ENCODE results near the gene CTPS2. TPM values are rescaled to one million over a fixed set of nuclear protein-coding genes. Genes with fewer than 3 reads are reported as not detected.

CTPS2 gene
- polyA plus RNA-seq, 3 donors, result 1.4 to 3.4 (median 2.8) TPM

- H3K9me3 Mint-ChIP-seq, result peaks cover 0 to 28% (median 2%) of the 10 kb centered on the region in 7 donors
- Histone ChIP-seq H3K27ac (ENCODE audit: low read depth in 1 of 2, low read length in 2 of 2) (no peak overlapping the region), H3K4me3 (replicated peaks in 1 of 3; ENCODE audit: low read depth in 2 of 3, low read length in 3 of 3) (no peak overlapping the region), H3K9ac (ENCODE audit: insufficient read depth, low read length, poor library complexity, severe bottlenecking) (no peak overlapping the region), H3K4me2 (replicated peaks; ENCODE audit: extremely low read depth, low read length, poor library complexity, severe bottlenecking) (no peak overlapping the region), H3K4me1 (ENCODE audit: control insufficient read depth in 1 of 2, insufficient read depth in 2 of 2, low read length in 2 of 2) (no peaks in the 10 kb centered on the region), H3K27me3 (ENCODE audit: control insufficient read depth in 2 of 2, insufficient read depth in 2 of 2, low read length in 2 of 2) (peaks cover 0 to 3% of the 10 kb centered on the region in 2 donors), H3K79me2 (ENCODE audit: insufficient read depth, low read length) (no peaks in the 10 kb centered on the region), H3K9me3 (replicated peaks in 1 of 2; ENCODE audit: control insufficient read depth in 1 of 2, insufficient read depth in 1 of 2, low read length in 2 of 2) (no peaks in the 10 kb centered on the region), H2AFZ (ENCODE audit: insufficient read depth, low read depth, low read length, poor library complexity, severe bottlenecking) (no peak overlapping the region), H3K36me3 (replicated peaks in 1 of 2; ENCODE audit: control insufficient read depth in 1 of 2, insufficient read depth in 2 of 2, low read length in 2 of 2) (peaks cover 0 to 5% of the 10 kb centered on the region in 2 donors), H4K20me1 (ENCODE audit: insufficient read depth, low read length) (no peaks in the 10 kb centered on the region)
- no peak for TF ChIP-seq CTCF (IDR thresholded peaks at IDR 0.05)
- intact Hi-C loops (cut with micrococcal nuclease), result no loop called here
- peaks cover 7 to 13% of the 10 kb centered on the region in 2 donors for H3K36me3 Mint-ChIP-seq
- no peaks in the 10 kb centered on the region for H3K4me1 Mint-ChIP-seq
- peaks cover 0 to 2% (median 0%) of the 10 kb centered on the region in 3 donors for H3K27me3 Mint-ChIP-seq (ENCODE audit: low read depth in 3 of 3)
- no CpG with 5 or more reads among the region's 4 CpGs for WGBS (ENCODE audit: insufficient coverage)
- no peak overlapping the region for H3K27ac Mint-ChIP-seq
- peak in 1 of 3 donors; percentile 14 for DNase-seq
- no peak overlapping the region for H3K4me3 Mint-ChIP-seq
These were observed 118.7 kb downstream of the CTPS2 start for GRCh38 chrX:16593801-16594200.

GRCh38 chrX:16592194-16592770 is 120.2 kb downstream of the CTPS2 start:
- WGBS (ENCODE audit: insufficient coverage), result 100% methylated on average over 4 of the region's 7 CpGs
- Histone ChIP-seq H3K27ac (ENCODE audit: low read depth in 1 of 2, low read length in 2 of 2) (no peak overlapping the region), H3K79me2 (ENCODE audit: insufficient read depth, low read length) (no peaks in the 10 kb centered on the region), H3K9me3 (replicated peaks in 1 of 2; ENCODE audit: control insufficient read depth in 1 of 2, insufficient read depth in 1 of 2, low read length in 2 of 2) (no peaks in the 10 kb centered on the region), H3K4me3 (replicated peaks in 1 of 3; ENCODE audit: low read depth in 2 of 3, low read length in 3 of 3) (no peak overlapping the region), H3K4me2 (replicated peaks; ENCODE audit: extremely low read depth, low read length, poor library complexity, severe bottlenecking) (no peak overlapping the region), H3K27me3 (ENCODE audit: control insufficient read depth in 2 of 2, insufficient read depth in 2 of 2, low read length in 2 of 2) (peaks cover 0 to 3% of the 10 kb centered on the region in 2 donors), H4K20me1 (ENCODE audit: insufficient read depth, low read length) (no peaks in the 10 kb centered on the region), H3K4me1 (ENCODE audit: control insufficient read depth in 1 of 2, insufficient read depth in 2 of 2, low read length in 2 of 2) (no peaks in the 10 kb centered on the region), H3K36me3 (replicated peaks in 1 of 2; ENCODE audit: control insufficient read depth in 1 of 2, insufficient read depth in 2 of 2, low read length in 2 of 2) (peaks cover 0 to 11% of the 10 kb centered on the region in 2 donors), H2AFZ (ENCODE audit: insufficient read depth, low read depth, low read length, poor library complexity, severe bottlenecking) (no peak overlapping the region), H3K9ac (ENCODE audit: insufficient read depth, low read length, poor library complexity, severe bottlenecking) (no peak overlapping the region)
- peaks cover 0 to 21% (median 0%) of the 10 kb centered on the region in 7 donors for H3K9me3 Mint-ChIP-seq
- no peak for DNase-seq
- intact Hi-C loops (cut with micrococcal nuclease), result no loop called here
- peaks cover 0 to 5% (median 0%) of the 10 kb centered on the region in 3 donors for H3K27me3 Mint-ChIP-seq (ENCODE audit: low read depth in 3 of 3)
- no peaks in the 10 kb centered on the region for H3K4me1 Mint-ChIP-seq
- no peak for TF ChIP-seq CTCF (IDR thresholded peaks at IDR 0.05)
- H3K4me3 Mint-ChIP-seq, result no peak overlapping the region
- no peak overlapping the region for H3K27ac Mint-ChIP-seq
- peaks cover 9 to 14% of the 10 kb centered on the region in 2 donors for H3K36me3 Mint-ChIP-seq

Measured in CD14-positive monocyte (primary cell).